Thoracic aorta (tissue), 2 donors: ENCODE data around the gene OSBPL10. TPM values are rescaled to one million over a fixed set of nuclear protein-coding genes. Genes with fewer than 3 reads are reported as not detected.
"Not testable (repeated sequence)": the region's sequence is repeated elsewhere in the genome, so short reads cannot be mapped to it uniquely, and the experiment has no call there.

Source experiments
- ATAC-seq: fragments of 150-250 bp; one replicate; pipeline ENCODE4 v1.8.0; 2017; ENCODE audit warnings: low read depth; ENCODE audit not compliant: insufficient number of reproducible peaks, low FRiP score
- DNase-seq: peaks from one replicate; pipeline ENCODE4 v3.0.0-alpha.2; 2020; ENCODE audit warnings: low spot score
- H3K27ac ChIP-seq, 2 donors: fragments of 200-600 bp; sonication (generic); 1 replicate in 1 of 2; 2 replicates in 1 of 2; pipeline ENCODE4 v1.5.1; 2016; ENCODE audit warnings: mild to moderate bottlenecking in 2 of 2, moderate library complexity in 2 of 2
- H3K27me3 ChIP-seq: fragments of 200-600 bp; sonication (generic); replicated peaks from 2 replicates; pipeline ENCODE4 v1.6.0; 2016; ENCODE audit warnings: mild to moderate bottlenecking; ENCODE audit not compliant: insufficient read depth
- H3K36me3 ChIP-seq: fragments of 200-600 bp; sonication (generic); one replicate; pipeline ENCODE4 v1.5.1; 2016
- H3K4me1 ChIP-seq, 2 donors: fragments of 200-600 bp; sonication (generic); 1 replicate in 1 of 2; 2 replicates in 1 of 2; pipeline versions ENCODE4 v1.5.1 to v1.6.0; 2016; ENCODE audit warnings: low read depth in 2 of 2, mild to moderate bottlenecking in 1 of 2; ENCODE audit not compliant: control insufficient read depth in 1 of 2
- H3K4me3 ChIP-seq: fragments of 200-600 bp; sonication (generic); 2 replicates; pipeline ENCODE4 v1.5.1; 2016; ENCODE audit warnings: mild to moderate bottlenecking
- H3K9me3 ChIP-seq: fragments of 200-600 bp; sonication (generic); 2 replicates; pipeline ENCODE4 v1.5.1; 2016
- total RNA-seq, 2 donors: library from RNA; depleted of rRNA; stranded (reverse); fragments of >200 nt; gene quantifications; one replicate each; pipeline versions ENCODE4 v1.1.0 to v1.2.3, GENCODE V29; 2016
- TF ChIP-seq, protein P1 (sequence below): fragments of 200-600 bp; sonication (generic); IDR thresholded peaks from one replicate; pipeline ENCODE4 v1.5.1; 2019; ENCODE audit warnings: antibody characterized with exemption

Gene OSBPL10
- total RNA-seq, 2 donors from 2014 or later, result 108 to 153 TPM

DNA sequence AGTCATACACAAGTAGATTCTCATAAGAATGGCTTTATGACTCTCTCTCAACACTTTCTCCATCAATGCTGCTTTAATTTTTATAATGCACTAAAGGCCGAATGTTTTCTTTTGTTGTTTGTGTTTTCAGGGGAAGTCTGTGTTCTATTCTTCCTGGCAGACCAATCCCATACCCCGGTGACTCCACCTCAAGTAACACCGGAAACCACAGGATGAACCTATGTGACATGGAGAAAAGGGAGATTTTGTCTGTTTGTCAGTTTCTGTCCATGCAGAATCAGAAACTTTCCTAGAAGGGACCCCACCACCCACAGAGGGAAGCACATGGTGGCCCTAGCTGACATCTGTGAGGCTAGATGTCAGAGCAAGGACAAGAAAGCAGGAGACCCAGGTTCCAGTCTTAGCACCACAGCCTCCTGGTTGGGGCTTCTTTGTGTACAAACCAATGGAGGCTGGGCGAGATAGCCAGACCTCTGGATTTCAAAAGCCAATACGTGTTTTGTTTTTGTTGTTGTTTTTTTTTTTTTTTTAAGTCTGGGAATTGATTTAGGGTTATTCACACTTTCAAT lies 109.0 kb downstream of the OSBPL10 start:
- ATAC-seq, result no peak
- DNase-seq, result no peak
- Histone ChIP-seq H3K36me3 (no peaks in the 10 kb centered on the region), H3K27me3 (no peaks in the 10 kb centered on the region), H3K4me1 (peaks cover 8 to 14% of the 10 kb centered on the region in 2 donors), H3K27ac (no peak overlapping the region), H3K9me3 (no peaks in the 10 kb centered on the region), H3K4me3 (no peak overlapping the region)
- TF ChIP-seq, protein P1, sequence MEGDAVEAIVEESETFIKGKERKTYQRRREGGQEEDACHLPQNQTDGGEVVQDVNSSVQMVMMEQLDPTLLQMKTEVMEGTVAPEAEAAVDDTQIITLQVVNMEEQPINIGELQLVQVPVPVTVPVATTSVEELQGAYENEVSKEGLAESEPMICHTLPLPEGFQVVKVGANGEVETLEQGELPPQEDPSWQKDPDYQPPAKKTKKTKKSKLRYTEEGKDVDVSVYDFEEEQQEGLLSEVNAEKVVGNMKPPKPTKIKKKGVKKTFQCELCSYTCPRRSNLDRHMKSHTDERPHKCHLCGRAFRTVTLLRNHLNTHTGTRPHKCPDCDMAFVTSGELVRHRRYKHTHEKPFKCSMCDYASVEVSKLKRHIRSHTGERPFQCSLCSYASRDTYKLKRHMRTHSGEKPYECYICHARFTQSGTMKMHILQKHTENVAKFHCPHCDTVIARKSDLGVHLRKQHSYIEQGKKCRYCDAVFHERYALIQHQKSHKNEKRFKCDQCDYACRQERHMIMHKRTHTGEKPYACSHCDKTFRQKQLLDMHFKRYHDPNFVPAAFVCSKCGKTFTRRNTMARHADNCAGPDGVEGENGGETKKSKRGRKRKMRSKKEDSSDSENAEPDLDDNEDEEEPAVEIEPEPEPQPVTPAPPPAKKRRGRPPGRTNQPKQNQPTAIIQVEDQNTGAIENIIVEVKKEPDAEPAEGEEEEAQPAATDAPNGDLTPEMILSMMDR, result no peak

DNA sequence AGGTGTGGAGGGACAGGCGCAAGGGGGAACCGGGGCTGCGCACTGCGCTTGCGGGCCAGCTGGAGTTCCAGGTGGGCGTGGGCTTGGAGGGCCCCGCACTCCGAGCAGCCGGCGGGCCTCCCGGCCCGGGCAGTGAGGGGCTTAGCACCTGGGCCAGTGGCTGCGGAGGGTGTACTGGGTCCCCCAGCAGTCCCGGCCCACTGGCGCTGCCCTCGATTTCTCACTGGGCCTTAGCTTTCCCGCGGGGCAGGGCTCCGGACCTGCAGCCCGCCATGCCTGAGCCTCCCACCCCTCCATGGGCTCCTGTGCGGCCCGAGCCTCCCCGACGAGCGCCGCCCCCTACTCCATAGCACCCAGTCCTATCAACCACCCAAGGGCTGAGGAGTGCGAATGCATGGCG lies 111.0 kb downstream of the OSBPL10 start:
- not testable (repeated sequence) for H3K27ac ChIP-seq, H3K27me3 ChIP-seq, H3K9me3 ChIP-seq, ATAC-seq, H3K4me3 ChIP-seq, H3K36me3 ChIP-seq, H3K4me1 ChIP-seq, DNase-seq

DNA sequence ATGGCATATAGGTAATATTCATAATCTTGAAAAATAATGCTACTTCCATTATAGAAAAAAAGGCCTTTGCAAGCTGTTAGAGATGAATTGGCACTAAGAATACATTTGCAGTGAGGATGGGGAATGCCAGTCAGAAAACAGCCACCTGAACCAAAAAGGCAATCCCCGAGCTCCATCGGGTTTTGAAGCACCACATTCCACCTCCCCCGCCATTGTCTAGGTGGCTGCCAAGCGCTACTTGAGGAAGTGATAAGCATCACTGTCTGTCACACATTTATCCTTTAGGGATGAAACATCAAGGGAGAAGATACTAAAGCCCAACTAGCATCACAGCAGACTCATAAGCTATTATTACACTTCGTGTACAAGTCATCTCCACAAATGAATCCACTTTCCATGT lies 112.8 kb downstream of the OSBPL10 start:
- TF ChIP-seq, protein P1, result no peak
- Histone ChIP-seq H3K27ac (no peak overlapping the region), H3K4me3 (no peak overlapping the region), H3K36me3 (no peaks in the 10 kb centered on the region), H3K4me1 (no peaks in the 10 kb centered on the region), H3K9me3 (no peaks in the 10 kb centered on the region), H3K27me3 (no peaks in the 10 kb centered on the region)
- ATAC-seq, result no peak
- no peak for DNase-seq

DNA sequence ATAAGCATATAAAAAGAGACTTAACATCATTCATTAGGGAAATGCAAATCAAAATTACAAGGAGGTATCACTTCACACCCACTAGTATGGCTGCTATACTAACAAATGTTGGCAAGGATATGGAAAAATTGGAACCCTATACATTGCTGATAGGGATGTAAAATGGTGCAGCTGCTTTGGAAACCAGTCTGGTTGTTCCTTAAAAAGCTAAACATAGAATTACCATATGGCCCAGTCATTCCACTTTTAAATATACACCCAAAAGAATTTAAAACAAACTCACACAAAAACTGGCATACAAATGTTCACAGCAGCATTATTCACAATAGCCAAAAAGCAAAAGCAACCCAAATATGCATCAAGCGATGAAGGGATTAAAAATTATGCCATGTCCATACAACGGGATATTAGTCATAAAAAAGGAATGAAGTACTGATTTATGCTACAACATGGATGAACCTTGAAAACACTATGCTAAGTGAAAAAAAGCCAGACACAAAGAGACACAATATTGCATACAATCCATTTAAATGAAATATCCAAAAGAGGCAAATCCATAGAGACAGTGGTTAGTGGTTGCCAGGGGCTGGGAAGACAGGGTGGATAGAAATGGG lies 118.3 kb downstream of the OSBPL10 start:
- TF ChIP-seq, protein P1, result no peak
- H3K4me1 ChIP-seq, result no peaks in the 10 kb centered on the region
- H3K4me3 ChIP-seq, result no peak overlapping the region
- no peak for ATAC-seq
- H3K36me3 ChIP-seq, result no peaks in the 10 kb centered on the region
- no peaks in the 10 kb centered on the region for H3K27me3 ChIP-seq
- H3K9me3 ChIP-seq, result no peaks in the 10 kb centered on the region
- no peak for DNase-seq
- no peak overlapping the region for H3K27ac ChIP-seq

DNA sequence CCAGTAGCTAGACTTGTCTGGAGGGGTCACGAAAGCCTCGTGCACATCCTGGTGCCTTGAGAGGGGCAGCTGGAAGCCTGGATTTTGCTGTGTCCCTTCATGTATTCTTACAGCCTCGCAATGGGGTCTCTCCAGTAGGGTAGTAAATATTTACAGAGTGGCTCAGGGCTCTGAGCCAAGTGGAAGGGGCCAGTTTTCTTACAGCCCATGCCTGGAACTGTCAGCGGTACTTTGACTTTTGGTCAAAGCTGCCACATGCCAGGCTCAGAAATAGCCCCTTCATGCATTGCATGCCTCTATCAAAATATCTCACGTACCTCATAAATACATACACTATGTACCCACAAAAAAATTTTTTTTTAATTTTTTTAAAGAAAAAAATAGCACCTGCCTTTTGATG lies 119.2 kb downstream of the OSBPL10 start:
- TF ChIP-seq, protein P1, result no peak
- Histone ChIP-seq H3K27ac (no peak overlapping the region), H3K9me3 (no peaks in the 10 kb centered on the region), H3K4me3 (no peak overlapping the region), H3K27me3 (no peaks in the 10 kb centered on the region), H3K4me1 (no peaks in the 10 kb centered on the region), H3K36me3 (no peaks in the 10 kb centered on the region)
- ATAC-seq (no peak), DNase-seq (no peak)

DNA sequence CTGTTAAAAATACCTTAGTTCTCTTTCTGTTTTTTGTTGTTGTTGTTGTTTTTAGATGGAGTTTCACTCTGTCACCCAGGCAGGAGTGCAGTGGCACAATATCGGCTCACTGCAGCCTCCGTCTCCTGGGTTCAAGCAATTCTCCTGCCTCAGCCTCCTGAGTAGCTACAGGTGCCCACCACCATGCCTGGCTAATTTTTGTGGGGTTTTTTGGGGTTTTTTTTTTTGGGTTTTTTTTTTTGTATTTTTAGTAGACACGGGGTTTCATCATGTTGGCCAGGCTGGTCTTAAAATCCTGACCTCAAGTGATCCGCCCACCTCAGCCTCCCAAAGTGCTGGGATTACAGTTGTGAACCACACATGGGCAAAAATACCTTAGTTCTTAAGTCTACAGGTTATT lies 120.4 kb downstream of the OSBPL10 start:
- ATAC-seq, H3K27ac ChIP-seq, H3K36me3 ChIP-seq, H3K4me1 ChIP-seq, DNase-seq, H3K4me3 ChIP-seq, H3K9me3 ChIP-seq, H3K27me3 ChIP-seq: not testable (repeated sequence)
